Head of caudate nucleus (tissue), 42 donors: ENCODE measurements around the gene CAPZA2.
A peak's percentile ranks its signal among the peaks of the same experiment; 100 is the strongest.
"Not testable (repeated sequence)": the region's sequence is repeated elsewhere in the genome, so short reads cannot be mapped to it uniquely, and the experiment has no call there.

Experiments
- DNase-seq, 42 donors: peaks; one replicate each; pipeline versions ENCODE4 v3.0.0 to v3.0.0-alpha.2; 2020 to 2021; ENCODE audit warnings: mixed read lengths in 7 of 42
- intact Hi-C: fragments of 100-400 bp; cut with DNase I; formaldehyde crosslinking; loops from one replicate; pipeline ENCODE4 v1.15.0; 2022

The CAPZA2 gene

DNA sequence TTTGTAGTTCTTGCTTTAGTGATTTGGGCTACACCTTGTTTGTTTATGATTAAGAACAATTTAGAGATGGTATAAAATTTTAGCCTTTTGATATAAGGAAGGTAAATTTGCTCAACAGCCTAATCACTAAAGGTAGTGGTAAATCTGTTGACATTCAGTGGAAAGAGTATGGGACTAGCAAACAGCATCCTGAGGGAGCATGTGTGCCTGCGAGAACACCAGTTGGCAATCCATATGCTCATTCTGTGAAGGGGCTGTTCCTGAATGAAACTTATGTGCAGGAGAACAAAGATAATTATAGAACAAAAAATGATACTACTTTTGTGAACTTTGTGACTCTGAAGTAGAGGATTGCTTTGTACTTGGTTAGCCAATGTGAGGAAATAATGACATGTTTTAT, 44.0 kb downstream of the CAPZA2 start:
- intact Hi-C loops, result no loop called here
- no peak for DNase-seq

GRCh38 chr7:116910383-116910782, 48.0 kb downstream of the CAPZA2 start:
- DNase-seq, result no peak
- intact Hi-C loops, result no loop called here

DNA sequence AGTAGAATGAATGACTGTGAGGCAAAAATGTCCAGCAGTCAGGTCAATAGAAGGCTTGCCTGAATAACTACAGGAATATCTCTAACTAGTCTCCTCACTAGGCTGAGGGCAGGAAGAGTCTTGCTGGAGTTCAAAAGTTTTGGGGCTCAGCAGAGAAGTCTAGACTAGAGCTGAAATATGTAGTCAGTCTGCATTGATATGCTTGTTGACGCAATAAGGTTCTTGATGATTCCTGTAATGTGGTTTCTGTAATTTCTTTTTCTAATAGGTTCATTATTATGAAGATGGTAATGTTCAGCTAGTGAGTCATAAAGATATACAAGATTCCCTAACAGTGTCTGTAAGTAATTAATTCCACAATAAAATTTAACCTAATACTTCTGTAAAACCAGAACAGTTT, 49.4 kb downstream of the CAPZA2 start:
- no peak for DNase-seq
- intact Hi-C loops, result no loop called here

- intact Hi-C loops, result no loop called here
Observed at GRCh38 chr7:116912269-116912909, 50.0 kb downstream of the CAPZA2 start.

GRCh38 chr7:116918704-116919103, 56.3 kb downstream of the CAPZA2 start:
- no peak for DNase-seq
- intact Hi-C loops, result no loop called here

More at GRCh38 chr7:116912269-116912909, 50.0 kb downstream of the CAPZA2 start:
- no peak for DNase-seq

DNA sequence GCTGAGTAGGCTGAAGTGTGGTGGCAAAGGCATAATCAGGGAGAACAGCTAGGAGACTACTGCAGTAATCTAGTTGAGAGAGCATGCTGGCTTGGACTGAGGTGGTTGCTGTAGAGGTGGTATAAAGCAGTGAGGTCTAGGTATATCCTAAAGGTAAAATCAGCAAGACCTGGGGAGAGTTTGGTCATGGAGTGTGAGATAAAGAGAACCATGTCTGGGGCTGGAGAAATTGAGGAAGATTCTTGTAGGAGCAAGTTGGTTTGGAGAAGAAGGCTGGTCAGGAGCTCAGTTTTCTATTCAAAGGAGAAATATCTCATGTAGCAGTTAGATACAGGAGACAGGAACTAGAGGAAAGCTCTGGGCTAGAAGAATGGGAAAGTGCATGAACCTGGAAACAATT, 58.0 kb downstream of the CAPZA2 start:
- intact Hi-C loops, result no loop called here

DNA sequence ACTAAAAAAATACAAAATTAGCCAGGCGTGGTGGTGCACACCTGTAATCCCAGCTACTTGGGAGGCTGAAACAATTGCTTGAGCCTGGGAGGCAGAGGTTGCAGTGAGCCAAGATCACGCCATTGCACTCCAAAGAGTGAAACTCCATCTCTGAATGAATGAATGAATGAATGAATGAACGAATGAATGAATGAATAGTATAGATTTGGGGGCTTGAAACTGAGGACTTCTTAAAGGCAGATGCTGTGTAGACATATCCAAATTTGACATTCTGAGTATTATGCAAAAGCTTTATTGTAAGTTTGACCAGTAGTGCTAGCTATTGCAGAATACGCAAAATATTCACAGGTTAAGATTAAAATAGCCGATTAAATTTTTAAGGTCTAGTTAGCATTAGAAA, 60.2 kb downstream of the CAPZA2 start:
- no peak for DNase-seq
- intact Hi-C loops, result no loop called here

More for the DNA sequence above, 58.0 kb downstream of the CAPZA2 start:
- no peak for DNase-seq

GRCh38 chr7:116924741-116925140, 62.4 kb downstream of the CAPZA2 start:
- no peak for DNase-seq
- intact Hi-C loops, result no loop called here

GRCh38 chr7:116929021-116929420, 66.6 kb downstream of the CAPZA2 start:
- no peak for DNase-seq
- intact Hi-C loops, result no loop called here

GRCh38 chr7:116929914-116930913, 67.8 kb downstream of the CAPZA2 start:
- intact Hi-C loops, result no loop called here
- DNase-seq, result peak; percentile 68 to 95 (median 88)

DNA sequence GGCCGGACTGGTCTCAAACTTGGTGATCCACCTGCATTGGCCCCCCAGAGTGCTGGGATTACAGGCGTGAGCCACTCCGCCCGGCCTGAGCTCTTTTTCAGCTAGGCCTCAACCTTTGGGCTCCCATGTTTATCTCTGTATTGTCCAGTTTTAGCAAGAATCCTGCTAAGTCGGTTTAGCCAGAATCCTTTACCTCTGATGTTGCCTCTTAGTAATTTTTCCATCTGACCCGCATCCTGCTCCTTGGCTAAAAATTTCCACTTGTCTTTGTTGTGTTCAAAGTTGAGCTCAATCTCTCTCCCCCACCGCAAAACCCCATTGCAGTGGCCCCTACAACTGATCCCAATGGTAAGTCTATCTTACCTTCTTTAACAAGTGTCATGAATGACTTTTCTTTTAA, 70.2 kb downstream of the CAPZA2 start:
- no peak for DNase-seq
- intact Hi-C loops, result no loop called here

DNA sequence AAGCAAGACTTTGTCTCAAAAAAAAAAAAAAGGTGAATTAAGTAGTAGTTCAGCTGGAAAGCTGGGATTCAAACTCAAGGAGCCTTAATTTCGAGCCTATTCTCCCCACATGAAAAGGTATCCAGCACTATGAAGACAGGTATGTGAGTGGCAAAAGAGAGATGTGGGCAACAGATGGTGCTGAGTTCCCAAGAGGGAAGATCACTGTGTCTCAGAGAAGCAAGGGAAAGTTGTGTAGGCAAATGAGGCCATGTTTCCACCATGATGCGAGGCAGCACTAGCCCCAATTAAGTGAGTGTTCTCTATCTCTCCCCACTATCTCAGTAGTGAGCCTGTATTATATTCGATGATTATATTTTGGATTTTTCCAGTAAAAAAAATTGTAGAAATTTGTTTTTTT, 71.1 kb downstream of the CAPZA2 start:
- DNase-seq, result no peak
- intact Hi-C loops, result no loop called here

DNA sequence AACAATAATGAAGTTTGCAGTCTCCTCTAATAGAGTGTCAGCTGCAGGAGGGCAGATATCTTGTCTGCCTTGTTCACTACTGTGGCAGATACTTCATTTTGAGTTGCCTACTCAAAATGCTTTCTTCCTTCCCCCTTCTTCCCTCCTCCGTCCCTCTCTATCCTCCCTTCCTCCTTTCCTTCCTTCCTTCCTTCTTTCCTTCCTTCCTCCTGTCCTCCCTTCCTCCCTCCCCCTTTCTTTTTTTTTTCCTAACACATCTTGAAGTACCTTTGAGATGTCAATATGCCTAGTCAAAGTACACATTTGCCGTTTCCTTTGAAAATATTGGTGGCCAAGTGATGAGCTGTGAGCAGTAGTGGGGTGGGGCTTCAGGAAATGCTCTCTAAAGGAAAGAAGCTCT, 72.2 kb downstream of the CAPZA2 start:
- DNase-seq, result no peak
- intact Hi-C loops, result no loop called here

GRCh38 chr7:116936844-116937243, 74.5 kb downstream of the CAPZA2 start:
- intact Hi-C loops, DNase-seq: not testable (repeated sequence)

DNA sequence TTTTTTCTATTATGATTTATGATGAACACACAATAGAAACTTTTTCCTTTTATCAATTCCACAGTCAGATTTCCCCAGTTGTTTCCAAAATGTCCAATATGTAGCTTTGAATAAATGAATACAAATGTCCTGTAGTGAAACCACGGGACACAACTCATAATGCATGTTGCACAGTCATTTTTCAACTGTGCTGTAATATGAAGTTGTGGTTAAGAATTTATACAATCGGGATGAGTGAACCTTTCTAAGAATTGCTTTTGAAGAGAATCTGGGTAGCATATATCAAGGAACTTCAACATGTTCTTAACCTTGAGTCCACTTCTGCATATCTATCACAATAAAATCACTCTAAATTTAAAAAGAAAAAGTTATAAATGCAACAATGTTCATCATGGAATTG, 76.3 kb downstream of the CAPZA2 start:
- DNase-seq, result no peak
- intact Hi-C loops, result no loop called here

DNA sequence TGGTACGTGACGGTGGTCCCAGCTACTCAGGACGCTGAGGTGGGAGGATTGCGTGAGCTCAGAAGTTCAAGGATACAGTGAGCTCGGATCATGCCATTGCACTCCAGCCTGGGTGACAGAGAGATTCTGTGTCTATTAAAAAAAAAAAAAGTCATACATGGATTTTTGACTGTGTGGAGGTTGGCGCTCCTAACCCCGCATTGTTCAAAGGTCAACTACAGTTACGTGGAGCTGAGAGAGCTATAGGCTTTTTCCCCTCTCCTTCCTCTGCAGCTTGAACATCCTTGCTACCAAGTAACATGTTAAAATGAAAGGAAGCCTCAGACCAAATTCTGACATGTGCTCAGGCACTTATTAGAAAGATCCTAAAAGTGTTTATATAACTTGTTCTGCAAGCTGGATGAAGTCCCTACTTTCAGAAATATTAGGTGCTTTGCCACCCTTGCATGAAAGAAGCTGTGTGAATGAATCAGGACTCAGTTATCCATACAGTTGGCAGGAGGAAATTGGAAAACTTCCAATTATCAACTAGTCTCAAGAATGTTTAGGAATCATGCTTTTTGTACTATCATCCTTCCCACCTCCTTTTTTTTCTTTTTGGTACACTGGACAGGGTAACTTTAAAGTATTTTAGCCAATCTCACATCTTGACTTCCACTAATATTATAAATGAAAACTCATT, 78.4 kb downstream of the CAPZA2 start:
- intact Hi-C loops, result no loop called here
- DNase-seq, result no peak

- intact Hi-C loops, result no loop called here
Observed at GRCh38 chr7:116942504-116942903, 80.1 kb downstream of the CAPZA2 start.

GRCh38 chr7:116948934-116949333, 86.5 kb downstream of the CAPZA2 start:
- intact Hi-C loops, result no loop called here
- DNase-seq, result no peak

More at GRCh38 chr7:116942504-116942903, 80.1 kb downstream of the CAPZA2 start:
- DNase-seq, result no peak

DNA sequence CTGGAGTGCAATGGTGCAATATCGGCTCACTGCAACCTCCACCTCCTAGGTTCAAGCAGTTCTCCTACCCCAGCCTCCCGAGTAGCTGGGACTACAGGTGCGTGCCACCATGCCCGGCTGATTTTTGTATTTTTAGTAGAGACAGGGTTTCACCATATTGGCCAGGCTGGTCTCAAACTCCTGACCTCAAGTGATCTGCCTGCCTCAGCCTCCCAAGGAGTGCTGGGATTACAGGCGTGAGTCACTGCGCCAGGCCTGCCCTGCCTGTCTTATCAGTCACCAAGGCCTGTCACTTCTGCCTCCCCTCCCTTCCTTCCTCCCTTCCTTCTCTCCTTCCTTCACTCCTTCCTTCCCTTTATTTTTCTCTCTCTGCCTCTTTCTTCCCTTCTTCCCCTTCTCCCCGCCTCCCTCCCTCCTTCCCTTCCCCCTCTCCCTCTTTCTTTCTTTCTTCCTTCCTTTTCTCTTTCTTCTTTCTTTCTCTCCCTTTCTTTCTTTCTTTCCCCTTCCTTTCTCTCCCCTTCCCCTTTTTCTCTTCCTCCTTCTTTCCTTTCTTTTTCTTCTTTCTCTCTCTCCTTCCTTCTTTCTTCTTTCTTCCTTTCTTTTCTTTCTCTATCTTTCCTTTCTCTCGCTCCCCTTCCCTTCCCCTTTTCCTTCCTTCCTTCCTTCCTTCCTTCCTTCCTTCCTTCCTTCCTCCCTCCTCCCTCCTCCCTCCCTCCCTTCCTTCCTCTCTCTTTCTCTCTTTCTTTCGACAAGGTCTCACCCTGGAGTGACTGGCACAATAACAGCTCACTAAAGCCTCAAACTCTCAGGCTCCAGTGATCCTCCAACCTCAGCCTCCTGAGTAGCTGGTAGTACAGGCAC, 87.8 kb downstream of the CAPZA2 start:
- DNase-seq, result no peak
- intact Hi-C loops, result loop anchor here (10.0 kb wide), 1 partner anchor 85 kb away; the partner anchor contains the start of gene CAPZA2
